Hindlimb muscle (tissue), 1 donor: Measurements from ENCODE around the gene CREBL2. TPM values are rescaled to one million over a fixed set of nuclear protein-coding genes. Genes with fewer than 3 reads are reported as not detected.
"Not testable (repeated sequence)": the region's sequence is repeated elsewhere in the genome, so short reads cannot be mapped to it uniquely, and the experiment has no call there.

Experiments used
- DNase-seq: peaks from one replicate; pipeline ENCODE4 v3.0.0-alpha.2; 2013
- polyA plus RNA-seq: library from polyadenylated mRNA; unstranded; fragments of 120-200 nt; gene quantifications from one replicate; pipeline ENCODE4 v1.2.1, GENCODE V29; 2013; ENCODE audit not compliant: insufficient read length

The CREBL2 gene
- polyA plus RNA-seq, 1 donor = 10.6 TPM

- DNase-seq = no peak
These were observed 12.8 kb upstream of the CREBL2 start for GRCh38 chr12:12598864-12599263.

GRCh38 chr12:12599750-12600643, 11.7 kb upstream of the CREBL2 start:
- no peak for DNase-seq

DNA sequence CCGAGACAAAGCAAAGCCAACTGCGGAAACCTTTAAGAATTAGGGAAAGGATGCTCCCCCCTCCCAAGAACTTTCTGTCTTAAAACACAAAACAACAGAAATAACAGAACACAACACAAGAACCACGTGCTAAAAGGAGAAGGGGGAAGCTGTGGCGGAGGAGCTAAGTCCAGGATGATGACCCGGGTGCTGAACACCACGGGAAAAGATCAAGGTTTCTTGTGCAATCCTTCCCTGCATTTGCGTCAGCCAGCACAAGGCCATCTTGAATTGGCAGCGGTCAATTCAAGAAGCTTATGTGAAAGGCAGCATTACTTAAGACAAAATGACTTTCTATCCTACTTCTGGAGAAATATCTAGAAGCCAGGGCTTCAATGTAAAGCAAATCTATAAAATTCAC, 11.0 kb upstream of the CREBL2 start:
- peak; percentile 16 for DNase-seq

DNA sequence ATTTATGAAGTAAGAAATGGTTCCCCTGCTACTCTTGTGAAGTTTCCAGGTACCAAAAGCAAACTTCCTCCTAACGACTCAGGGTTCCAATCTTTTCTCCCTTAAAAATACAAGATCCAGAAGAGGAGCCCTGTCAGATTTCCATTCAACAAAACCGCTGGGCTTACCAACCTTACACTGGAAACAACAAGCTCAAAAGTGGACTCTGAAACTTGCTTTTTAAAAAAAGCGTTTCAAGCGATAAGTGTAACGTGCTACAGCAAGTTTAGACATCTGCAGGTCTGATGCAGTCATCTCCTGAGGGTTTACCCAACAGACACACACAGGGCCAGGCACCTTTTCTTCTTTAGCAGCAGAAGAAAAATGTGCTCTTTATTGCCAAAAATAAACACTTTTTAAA, 6.9 kb upstream of the CREBL2 start:
- DNase-seq = no peak

GRCh38 chr12:12606781-12607589, 4.7 kb upstream of the CREBL2 start:
- no peak for DNase-seq

DNA sequence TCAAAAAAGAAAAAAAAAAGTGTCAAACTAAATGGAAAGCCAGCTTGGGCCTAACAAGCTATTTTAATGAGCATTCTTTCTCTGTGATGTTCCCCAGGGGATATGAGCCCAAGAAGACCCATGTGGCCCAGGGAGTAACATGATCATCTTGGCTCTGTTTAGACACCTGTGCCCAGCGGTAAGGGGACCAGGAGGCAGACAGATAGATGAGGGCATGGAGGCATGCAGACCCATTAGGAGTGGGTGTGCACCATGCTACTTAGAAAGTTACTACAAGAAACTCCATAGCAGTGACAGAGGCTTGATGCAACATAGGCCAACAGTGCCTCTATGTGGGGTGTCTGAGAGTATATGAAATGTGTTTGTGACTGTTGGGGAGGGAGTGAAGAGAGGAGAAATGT, 3.1 kb upstream of the CREBL2 start:
- no peak for DNase-seq

GRCh38 chr12:12609692-12610091, 2.0 kb upstream of the CREBL2 start:
- no peak for DNase-seq

GRCh38 chr12:12610711-12611110, 965 bp upstream of the CREBL2 start:
- no peak for DNase-seq

DNA sequence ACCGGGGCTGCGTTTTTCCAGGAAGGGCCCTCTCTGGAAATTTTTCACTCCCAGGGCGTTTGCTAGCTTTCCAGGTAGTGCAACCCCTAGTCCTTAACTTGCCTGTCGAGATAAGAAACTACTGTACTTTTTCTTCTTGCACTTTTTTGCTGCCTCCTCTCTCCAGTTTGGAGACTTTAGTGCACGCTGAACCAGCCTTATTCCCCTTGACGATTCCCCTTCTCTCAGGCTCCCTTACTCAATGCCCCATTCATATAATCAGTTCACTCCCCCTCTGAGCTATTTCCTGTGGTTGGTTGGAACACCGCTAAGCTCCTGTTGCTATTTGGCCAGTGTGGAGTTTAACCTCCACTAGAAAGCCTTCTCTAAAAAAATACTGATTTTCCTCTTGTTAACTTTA, 682 bp downstream of the CREBL2 start:
- DNase-seq = no peak

DNA sequence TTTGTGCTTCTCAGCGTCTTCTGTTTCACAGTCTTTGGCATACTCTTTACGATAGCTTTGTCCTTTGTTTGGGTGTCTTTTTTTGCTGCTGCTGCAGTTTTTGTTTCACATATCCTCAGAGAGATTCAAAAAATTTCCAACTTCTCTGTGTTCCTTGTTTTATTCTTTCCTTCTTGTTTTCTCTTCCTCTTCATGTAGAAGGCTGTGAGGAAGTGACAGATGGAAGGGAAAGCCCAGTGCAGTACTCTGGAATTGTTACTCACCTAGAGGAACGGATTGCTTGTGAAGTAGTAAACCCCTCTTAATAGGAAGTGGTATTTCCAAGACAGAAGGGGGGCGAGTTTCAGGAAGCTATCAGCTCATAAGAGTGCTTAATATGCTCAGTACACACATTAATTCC, 1.7 kb downstream of the CREBL2 start:
- DNase-seq = no peak

DNA sequence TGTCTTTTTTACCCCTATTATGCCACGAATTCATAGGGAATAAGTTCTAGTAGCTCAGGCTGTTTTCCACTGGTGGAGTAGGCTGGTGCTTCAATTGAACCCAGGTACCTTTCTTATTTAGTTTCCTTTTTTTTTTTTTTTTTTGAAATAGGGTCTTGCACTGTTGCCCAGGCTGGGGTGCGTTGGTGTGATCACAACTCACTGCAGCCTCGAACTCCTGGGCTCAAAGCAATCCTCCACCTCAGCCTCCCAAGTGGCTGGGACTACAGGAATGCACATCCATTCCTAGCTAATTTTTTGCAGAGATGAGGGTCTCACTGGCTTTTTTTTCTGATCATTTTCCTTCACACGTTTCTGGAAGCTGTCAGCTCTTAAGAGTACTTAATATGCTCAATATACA, 2.7 kb downstream of the CREBL2 start:
- DNase-seq = no peak

- DNase-seq = no peak
These were observed 5.0 kb downstream of the CREBL2 start for GRCh38 chr12:12616512-12617310.

- DNase-seq = not testable (repeated sequence)
These were observed 6.4 kb downstream of the CREBL2 start for GRCh38 chr12:12618064-12618463.

- DNase-seq = no peak
These were observed 9.1 kb downstream of the CREBL2 start for GRCh38 chr12:12620730-12621315.

- no peak for DNase-seq
These were observed 10.7 kb downstream of the CREBL2 start for GRCh38 chr12:12622418-12622817.

DNA sequence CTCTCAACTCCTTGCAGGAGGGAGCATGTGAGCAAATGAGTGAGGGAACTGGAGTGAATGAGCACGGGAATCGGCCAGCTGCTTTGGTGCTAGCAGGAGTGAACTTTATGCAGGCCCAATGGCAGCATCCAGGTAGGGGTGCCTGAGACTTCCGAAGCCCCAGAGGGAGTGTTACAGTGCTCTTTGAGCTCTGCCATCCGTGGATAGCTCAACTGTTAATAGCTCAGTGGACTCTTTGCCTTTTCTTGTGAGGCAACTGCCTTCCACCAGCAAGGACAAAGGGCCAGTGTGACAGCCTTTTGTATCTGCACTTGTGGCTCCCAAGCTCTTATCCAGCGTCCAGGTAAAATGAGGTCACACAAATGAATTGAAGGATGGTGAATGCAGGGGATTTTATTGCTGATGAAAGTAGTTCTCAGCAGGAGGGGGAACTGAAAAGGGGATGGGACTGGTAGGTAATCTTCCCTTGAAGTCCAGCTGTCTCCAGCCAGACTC, 12.9 kb downstream of the CREBL2 start:
- DNase-seq = no peak

- no peak for DNase-seq
These were observed 14.8 kb downstream of the CREBL2 start for GRCh38 chr12:12626471-12626870.

DNA sequence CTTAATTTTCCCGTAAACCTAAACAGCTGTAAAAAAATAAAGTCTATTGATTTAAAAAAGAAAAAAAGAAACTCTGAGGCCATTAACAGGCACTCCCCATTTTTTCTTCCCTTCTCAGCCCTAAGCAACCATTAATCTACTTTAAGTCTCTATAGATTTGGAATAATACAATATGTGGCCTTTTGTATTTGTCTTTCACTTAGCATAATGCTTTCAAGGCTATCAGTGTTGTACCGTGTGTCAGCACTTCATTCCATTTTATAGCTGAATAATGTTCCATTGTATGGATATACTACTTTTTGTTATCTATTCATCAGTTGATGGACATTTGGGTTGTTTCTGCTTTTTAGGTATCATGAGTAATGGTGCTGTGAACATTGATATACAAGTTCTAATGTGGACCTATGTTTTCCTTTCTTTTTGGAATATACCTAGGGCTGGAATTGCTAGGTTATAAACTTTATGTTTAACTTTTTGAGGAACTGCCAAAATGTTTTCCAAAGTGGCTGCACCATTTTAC, 15.7 kb downstream of the CREBL2 start:
- no peak for DNase-seq

DNA sequence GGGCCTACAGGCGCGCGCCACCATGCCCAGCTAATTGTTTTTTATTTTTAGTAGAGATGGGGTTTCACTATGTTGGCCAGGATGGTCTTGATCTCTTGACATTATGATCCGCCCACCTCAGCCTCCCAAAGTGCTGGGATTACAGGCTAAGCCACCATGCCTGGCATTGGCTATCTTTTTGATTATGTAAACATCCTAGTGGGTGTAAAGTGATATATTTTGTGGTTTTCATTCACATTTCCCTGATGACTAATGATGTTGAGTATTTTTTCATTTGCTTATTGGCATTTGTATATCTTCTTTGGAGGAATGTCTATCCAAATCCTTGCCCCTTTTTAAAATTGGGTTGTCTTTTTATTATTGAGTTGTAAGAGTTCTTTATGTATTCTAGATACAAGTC, 16.3 kb downstream of the CREBL2 start:
- no peak for DNase-seq

DNA sequence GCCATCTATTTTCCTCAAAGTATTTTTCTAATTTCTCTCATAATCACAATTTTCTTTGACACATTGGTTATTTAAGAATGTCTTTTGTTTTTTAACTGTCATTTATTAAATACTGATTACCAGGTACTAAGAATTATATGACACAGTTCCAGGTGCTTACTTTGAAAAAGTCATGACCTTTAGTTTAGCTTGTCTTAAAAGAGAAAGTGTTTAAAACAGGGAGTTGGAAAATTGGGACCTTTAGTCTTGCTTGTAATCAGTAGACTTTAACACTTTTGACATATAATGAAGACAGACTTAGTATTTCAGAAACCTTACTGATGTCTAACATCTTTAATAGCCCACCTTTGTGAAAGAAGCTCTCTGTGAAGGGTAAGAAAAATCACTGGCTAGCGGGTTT, 19.2 kb downstream of the CREBL2 start:
- DNase-seq = no peak

DNA sequence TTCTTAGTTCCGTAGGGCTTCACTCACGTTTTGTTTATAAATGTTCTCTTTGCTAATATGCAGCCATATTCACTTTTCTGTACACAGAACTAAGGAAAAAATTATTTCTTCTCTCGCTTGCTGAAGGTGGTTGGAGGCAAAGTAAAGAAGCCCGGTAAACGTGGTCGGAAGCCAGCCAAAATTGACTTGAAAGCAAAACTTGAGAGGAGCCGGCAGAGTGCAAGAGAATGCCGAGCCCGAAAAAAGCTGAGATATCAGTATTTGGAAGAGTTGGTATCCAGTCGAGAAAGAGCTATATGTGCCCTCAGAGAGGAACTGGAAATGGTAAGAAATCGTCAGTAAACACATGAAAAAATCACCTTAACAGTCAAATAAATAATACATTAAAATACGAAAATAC, 24.0 kb downstream of the CREBL2 start:
- DNase-seq = no peak

- DNase-seq = no peak
These were observed 25.0 kb downstream of the CREBL2 start for GRCh38 chr12:12636641-12637040.
